ENCODE data around the gene KAZALD1.

Gene KAZALD1

GRCh38 chr10:101054351-101054750 lies 7.4 kb upstream of the KAZALD1 start:
- Histone ChIP-seq H3K4me1 (ENCODE audit: control insufficient read depth, insufficient read depth, low read length) (peaks cover 33% of the 10 kb centered on the region), H3K36me3 (ENCODE audit: insufficient read depth, low read length) (no peaks in the 10 kb centered on the region), H3K4me2 (ENCODE audit: low read length) (no peak overlapping the region), H3K9me3 (replicated peaks; ENCODE audit: low read length) (no peaks in the 10 kb centered on the region), H3K9ac (ENCODE audit: low read depth, low read length) (no peak overlapping the region), H3K27me3 (ENCODE audit: control insufficient read depth, insufficient read depth, low read length) (peaks cover 5% of the 10 kb centered on the region), H3K4me3 (ENCODE audit: low read length) (no peak overlapping the region)

- H3K4me3 ChIP-seq (ENCODE audit: low read length) = no peak overlapping the region
- no peak overlapping the region for H3K9ac ChIP-seq (ENCODE audit: low read depth, low read length)
- H3K9me3 ChIP-seq (replicated peaks; ENCODE audit: low read length) = no peaks in the 10 kb centered on the region
- H3K27me3 ChIP-seq (ENCODE audit: control insufficient read depth, insufficient read depth, low read length) = peaks cover 3% of the 10 kb centered on the region
- H3K4me1 ChIP-seq (ENCODE audit: control insufficient read depth, insufficient read depth, low read length) = peaks cover 38% of the 10 kb centered on the region
- no peaks in the 10 kb centered on the region for H3K36me3 ChIP-seq (ENCODE audit: insufficient read depth, low read length)
- H3K4me2 ChIP-seq (ENCODE audit: low read length) = no peak overlapping the region
These were observed 6.9 kb upstream of the KAZALD1 start for GRCh38 chr10:101054876-101055275.

GRCh38 chr10:101055411-101055810 lies 6.4 kb upstream of the KAZALD1 start:
- Histone ChIP-seq H3K4me2 (ENCODE audit: low read length) (no peak overlapping the region), H3K9ac (ENCODE audit: low read depth, low read length) (no peak overlapping the region), H3K9me3 (replicated peaks; ENCODE audit: low read length) (no peaks in the 10 kb centered on the region), H3K36me3 (ENCODE audit: insufficient read depth, low read length) (no peaks in the 10 kb centered on the region), H3K4me1 (ENCODE audit: control insufficient read depth, insufficient read depth, low read length) (peaks cover 33% of the 10 kb centered on the region), H3K27me3 (ENCODE audit: control insufficient read depth, insufficient read depth, low read length) (no peaks in the 10 kb centered on the region), H3K4me3 (ENCODE audit: low read length) (no peak overlapping the region)

- Histone ChIP-seq H3K4me1 (ENCODE audit: control insufficient read depth, insufficient read depth, low read length) (peaks cover 35% of the 10 kb centered on the region), H3K4me3 (ENCODE audit: low read length) (no peak overlapping the region), H3K36me3 (ENCODE audit: insufficient read depth, low read length) (no peaks in the 10 kb centered on the region), H3K27me3 (ENCODE audit: control insufficient read depth, insufficient read depth, low read length) (no peaks in the 10 kb centered on the region), H3K4me2 (ENCODE audit: low read length) (no peak overlapping the region), H3K9ac (ENCODE audit: low read depth, low read length) (no peak overlapping the region), H3K9me3 (replicated peaks; ENCODE audit: low read length) (no peaks in the 10 kb centered on the region)
These were observed 5.2 kb upstream of the KAZALD1 start for GRCh38 chr10:101056365-101057151.

GRCh38 chr10:101060036-101060950 lies 1.5 kb upstream of the KAZALD1 start:
- Histone ChIP-seq H3K27me3 (ENCODE audit: control insufficient read depth, insufficient read depth, low read length) (no peaks in the 10 kb centered on the region), H3K9ac (ENCODE audit: low read depth, low read length) (peak overlapping the region; percentile 97), H3K4me1 (ENCODE audit: control insufficient read depth, insufficient read depth, low read length) (peaks cover 37% of the 10 kb centered on the region)

GRCh38 chr10:101060951-101061623 lies 702 bp upstream of the KAZALD1 start:
- H3K9me3 ChIP-seq (replicated peaks; ENCODE audit: low read length) = no peaks in the 10 kb centered on the region
- peaks cover 45% of the 10 kb centered on the region for H3K4me1 ChIP-seq (ENCODE audit: control insufficient read depth, insufficient read depth, low read length)
- H3K4me2 ChIP-seq (ENCODE audit: low read length) = peak overlapping the region; percentile 85
- H3K36me3 ChIP-seq (ENCODE audit: insufficient read depth, low read length) = no peaks in the 10 kb centered on the region
- peak overlapping the region; percentile 97 for H3K9ac ChIP-seq (ENCODE audit: low read depth, low read length)
- H3K4me3 ChIP-seq (ENCODE audit: low read length) = peak overlapping the region; percentile 84
- no peaks in the 10 kb centered on the region for H3K27me3 ChIP-seq (ENCODE audit: control insufficient read depth, insufficient read depth, low read length)

More at GRCh38 chr10:101060036-101060950, 1.5 kb upstream of the KAZALD1 start:
- Histone ChIP-seq H3K9me3 (replicated peaks; ENCODE audit: low read length) (no peaks in the 10 kb centered on the region), H3K36me3 (ENCODE audit: insufficient read depth, low read length) (no peaks in the 10 kb centered on the region), H3K4me3 (ENCODE audit: low read length) (peak overlapping the region; percentile 84), H3K4me2 (ENCODE audit: low read length) (peak overlapping the region; percentile 85)

GRCh38 chr10:101062232-101063049 lies 652 bp downstream of the KAZALD1 start:
- H3K4me2 ChIP-seq (ENCODE audit: low read length) = peak overlapping the region; percentile 85
- H3K27me3 ChIP-seq (ENCODE audit: control insufficient read depth, insufficient read depth, low read length) = no peaks in the 10 kb centered on the region
- H3K4me3 ChIP-seq (ENCODE audit: low read length) = peak overlapping the region; percentile 84
- peak overlapping the region; percentile 97 for H3K9ac ChIP-seq (ENCODE audit: low read depth, low read length)
- no peaks in the 10 kb centered on the region for H3K36me3 ChIP-seq (ENCODE audit: insufficient read depth, low read length)
- H3K9me3 ChIP-seq (replicated peaks; ENCODE audit: low read length) = no peaks in the 10 kb centered on the region
- H3K4me1 ChIP-seq (ENCODE audit: control insufficient read depth, insufficient read depth, low read length) = peaks cover 53% of the 10 kb centered on the region

GRCh38 chr10:101063050-101063525 lies 1.3 kb downstream of the KAZALD1 start:
- Histone ChIP-seq H3K4me2 (ENCODE audit: low read length) (peak overlapping the region; percentile 85), H3K9ac (ENCODE audit: low read depth, low read length) (peak overlapping the region; percentile 97), H3K4me1 (ENCODE audit: control insufficient read depth, insufficient read depth, low read length) (peaks cover 53% of the 10 kb centered on the region), H3K36me3 (ENCODE audit: insufficient read depth, low read length) (no peaks in the 10 kb centered on the region), H3K27me3 (ENCODE audit: control insufficient read depth, insufficient read depth, low read length) (no peaks in the 10 kb centered on the region), H3K4me3 (ENCODE audit: low read length) (peak overlapping the region; percentile 84), H3K9me3 (replicated peaks; ENCODE audit: low read length) (no peaks in the 10 kb centered on the region)

GRCh38 chr10:101063548-101064414 lies 2.0 kb downstream of the KAZALD1 start:
- H3K4me2 ChIP-seq (ENCODE audit: low read length) = peak overlapping the region; percentile 85
- H3K27me3 ChIP-seq (ENCODE audit: control insufficient read depth, insufficient read depth, low read length) = no peaks in the 10 kb centered on the region
- H3K9ac ChIP-seq (ENCODE audit: low read depth, low read length) = no peak overlapping the region
- H3K36me3 ChIP-seq (ENCODE audit: insufficient read depth, low read length) = no peaks in the 10 kb centered on the region
- H3K9me3 ChIP-seq (replicated peaks; ENCODE audit: low read length) = no peaks in the 10 kb centered on the region
- peaks cover 53% of the 10 kb centered on the region for H3K4me1 ChIP-seq (ENCODE audit: control insufficient read depth, insufficient read depth, low read length)
- peak overlapping the region; percentile 84 for H3K4me3 ChIP-seq (ENCODE audit: low read length)
